Measurements from ENCODE around the gene TSPAN5. TPM values are rescaled to one million over a fixed set of nuclear protein-coding genes. Genes with fewer than 3 reads are reported as not detected.

The TSPAN5 gene
- total RNA-seq, 1 donor from 2014 or later: 1.7 TPM

DNA sequence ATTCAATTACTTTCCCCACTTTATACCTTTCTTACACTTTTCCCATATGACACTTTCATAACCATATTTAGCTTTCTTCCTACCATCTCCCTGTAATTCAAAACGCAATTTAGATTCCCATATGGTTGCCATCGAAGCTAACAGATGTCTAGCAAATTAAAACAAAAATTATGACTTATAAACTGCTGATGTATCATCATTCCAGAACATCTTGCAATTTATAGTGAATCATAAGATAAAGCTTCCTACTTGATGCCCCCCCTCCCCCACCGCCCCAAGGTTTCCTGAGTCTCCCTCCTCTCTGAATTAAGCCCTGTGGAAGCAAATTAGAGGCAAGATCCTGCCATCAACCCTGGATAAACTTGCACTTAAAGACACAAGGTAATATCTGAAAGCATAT, 5.4 kb downstream of the TSPAN5 start:
- no peaks in the 10 kb centered on the region for H3K36me3 ChIP-seq
- DNase-seq: no peak
- H3K4me1 ChIP-seq: peaks cover 17% of the 10 kb centered on the region
- peaks cover 10% of the 10 kb centered on the region for H3K27me3 ChIP-seq (ENCODE audit: low read depth)
- H3K4me3 ChIP-seq: no peak overlapping the region
- TF ChIP-seq, protein P1, sequence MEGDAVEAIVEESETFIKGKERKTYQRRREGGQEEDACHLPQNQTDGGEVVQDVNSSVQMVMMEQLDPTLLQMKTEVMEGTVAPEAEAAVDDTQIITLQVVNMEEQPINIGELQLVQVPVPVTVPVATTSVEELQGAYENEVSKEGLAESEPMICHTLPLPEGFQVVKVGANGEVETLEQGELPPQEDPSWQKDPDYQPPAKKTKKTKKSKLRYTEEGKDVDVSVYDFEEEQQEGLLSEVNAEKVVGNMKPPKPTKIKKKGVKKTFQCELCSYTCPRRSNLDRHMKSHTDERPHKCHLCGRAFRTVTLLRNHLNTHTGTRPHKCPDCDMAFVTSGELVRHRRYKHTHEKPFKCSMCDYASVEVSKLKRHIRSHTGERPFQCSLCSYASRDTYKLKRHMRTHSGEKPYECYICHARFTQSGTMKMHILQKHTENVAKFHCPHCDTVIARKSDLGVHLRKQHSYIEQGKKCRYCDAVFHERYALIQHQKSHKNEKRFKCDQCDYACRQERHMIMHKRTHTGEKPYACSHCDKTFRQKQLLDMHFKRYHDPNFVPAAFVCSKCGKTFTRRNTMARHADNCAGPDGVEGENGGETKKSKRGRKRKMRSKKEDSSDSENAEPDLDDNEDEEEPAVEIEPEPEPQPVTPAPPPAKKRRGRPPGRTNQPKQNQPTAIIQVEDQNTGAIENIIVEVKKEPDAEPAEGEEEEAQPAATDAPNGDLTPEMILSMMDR (IDR thresholded peaks at IDR 0.05; ENCODE audit: borderline replicate concordance): no peak
- H3K9me3 ChIP-seq (replicated peaks): no peaks in the 10 kb centered on the region
- intact Hi-C loops (cut with micrococcal nuclease): no loop called here
- no peak overlapping the region for H3K27ac ChIP-seq (replicated peaks)

DNA sequence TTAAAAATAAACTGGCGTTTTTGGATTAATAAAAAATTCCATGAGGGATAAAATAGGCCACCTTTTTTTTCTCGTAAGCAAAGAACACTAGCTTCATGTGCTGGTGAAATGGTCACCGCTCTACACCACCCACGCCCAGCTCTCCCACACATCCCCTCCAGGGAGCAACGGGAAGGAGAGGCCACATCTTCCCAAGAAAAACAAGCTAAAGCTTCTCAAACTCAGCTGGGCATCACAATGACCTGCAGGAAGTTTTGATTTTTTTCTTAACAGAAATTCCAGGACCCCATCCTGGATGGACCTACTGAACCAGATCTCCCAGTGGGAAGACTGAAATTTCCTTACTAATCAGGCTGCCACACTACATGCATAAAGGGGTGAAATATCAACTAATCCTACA, 9.8 kb downstream of the TSPAN5 start:
- H3K27ac ChIP-seq (replicated peaks): no peak overlapping the region
- H3K36me3 ChIP-seq: no peaks in the 10 kb centered on the region
- H3K4me3 ChIP-seq: no peak overlapping the region
- no peak for DNase-seq
- no peaks in the 10 kb centered on the region for H3K9me3 ChIP-seq (replicated peaks)
- intact Hi-C loops (cut with micrococcal nuclease): no loop called here
- H3K27me3 ChIP-seq (ENCODE audit: low read depth): no peaks in the 10 kb centered on the region
- TF ChIP-seq, protein P1 (IDR thresholded peaks at IDR 0.05; ENCODE audit: borderline replicate concordance): no peak
- H3K4me1 ChIP-seq: no peaks in the 10 kb centered on the region

DNA sequence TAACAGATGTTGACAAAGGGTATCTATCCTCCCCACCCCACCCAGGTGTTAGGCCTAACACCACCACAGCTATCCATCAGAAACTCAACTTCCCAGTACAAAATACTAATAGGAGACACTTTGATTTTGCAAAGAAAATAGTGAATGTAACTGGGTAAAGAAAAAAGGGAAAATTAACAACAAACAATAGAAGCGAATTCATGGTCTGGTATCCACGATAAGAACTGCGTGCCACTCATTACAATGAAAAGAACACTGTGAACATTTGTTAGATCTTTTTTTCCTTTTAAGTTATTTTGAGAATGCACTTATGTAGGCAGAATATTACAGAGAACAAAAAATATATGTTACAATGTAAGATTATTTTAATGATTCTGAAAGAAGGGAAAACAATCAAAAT, 12.0 kb downstream of the TSPAN5 start:
- no peaks in the 10 kb centered on the region for H3K4me1 ChIP-seq
- TF ChIP-seq, protein P1 (IDR thresholded peaks at IDR 0.05; ENCODE audit: borderline replicate concordance): no peak
- no peaks in the 10 kb centered on the region for H3K27me3 ChIP-seq (ENCODE audit: low read depth)
- no peak overlapping the region for H3K4me3 ChIP-seq
- DNase-seq: no peak
- H3K9me3 ChIP-seq (replicated peaks): no peaks in the 10 kb centered on the region
- intact Hi-C loops (cut with micrococcal nuclease): no loop called here
- H3K36me3 ChIP-seq: no peaks in the 10 kb centered on the region
- no peak overlapping the region for H3K27ac ChIP-seq (replicated peaks)

DNA sequence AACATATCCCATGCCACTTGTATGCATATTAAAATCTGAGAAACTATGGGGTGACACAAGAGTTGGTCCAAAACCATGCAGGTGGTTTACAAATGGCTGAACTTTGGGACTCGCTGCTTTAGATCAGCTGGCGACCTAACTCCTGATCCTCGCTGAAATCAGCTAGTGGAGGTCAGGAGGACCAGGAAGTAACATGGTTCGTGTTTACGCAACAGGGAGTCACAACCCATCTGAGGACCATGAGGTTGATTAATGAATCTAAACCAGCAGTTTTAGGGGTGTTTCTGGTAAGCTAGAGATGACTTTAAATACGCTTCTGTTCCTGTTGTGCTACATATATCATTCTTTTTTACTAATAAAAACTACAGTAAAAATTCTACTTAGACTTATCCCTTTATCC, 12.9 kb downstream of the TSPAN5 start:
- TF ChIP-seq, protein P1 (IDR thresholded peaks at IDR 0.05; ENCODE audit: borderline replicate concordance): no peak
- no peak overlapping the region for H3K27ac ChIP-seq (replicated peaks)
- no peak for DNase-seq
- H3K4me1 ChIP-seq: no peaks in the 10 kb centered on the region
- no peak overlapping the region for H3K4me3 ChIP-seq
- no peaks in the 10 kb centered on the region for H3K9me3 ChIP-seq (replicated peaks)
- H3K27me3 ChIP-seq (ENCODE audit: low read depth): no peaks in the 10 kb centered on the region
- H3K36me3 ChIP-seq: no peaks in the 10 kb centered on the region
- intact Hi-C loops (cut with micrococcal nuclease): no loop called here

DNA sequence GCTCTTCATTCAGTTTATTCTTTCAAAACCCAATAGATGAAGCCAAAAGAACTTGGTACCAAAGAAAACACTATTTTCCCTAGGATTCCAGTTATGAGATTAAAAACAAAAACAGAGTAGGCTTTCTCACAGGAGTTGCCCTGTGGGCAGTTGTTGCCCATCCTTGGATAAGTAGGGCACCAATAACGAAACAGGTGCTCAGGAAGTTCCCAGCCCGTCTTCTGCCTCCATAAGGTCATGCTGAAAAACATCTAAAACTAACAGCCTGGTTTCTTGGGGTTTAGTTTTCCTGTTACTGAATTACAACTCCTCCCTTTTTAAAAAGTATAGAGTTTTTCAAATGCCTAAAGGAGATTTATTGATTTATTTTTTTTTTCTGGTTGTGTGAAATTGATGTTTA, 14.7 kb downstream of the TSPAN5 start:
- intact Hi-C loops (cut with micrococcal nuclease): no loop called here
- no peaks in the 10 kb centered on the region for H3K4me1 ChIP-seq
- no peak for DNase-seq

More for the DNA sequence above, 14.7 kb downstream of the TSPAN5 start:
- Histone ChIP-seq H3K9me3 (replicated peaks) (no peaks in the 10 kb centered on the region), H3K4me3 (no peak overlapping the region), H3K36me3 (no peaks in the 10 kb centered on the region), H3K27me3 (ENCODE audit: low read depth) (no peaks in the 10 kb centered on the region), H3K27ac (replicated peaks) (no peak overlapping the region)
- TF ChIP-seq, protein P1 (IDR thresholded peaks at IDR 0.05; ENCODE audit: borderline replicate concordance): no peak

Data from left ventricle myocardium inferior (tissue), 1 donor.